Panc1 (cell line): ENCODE data around the gene CKAP2L.

Source experiments
- CTCF ChIP-seq: fragments of 450-650 bp; IDR thresholded peaks from 2 replicates; pipeline ENCODE4 v1.5.1; 2017; ENCODE audit warnings: mild to moderate bottlenecking
- REST ChIP-seq, 2 experiments: IDR thresholded peaks; 2 replicates each; pipeline ENCODE4 v1.6.1; 2011 to 2012; ENCODE audit warnings: low read depth in 2 of 2, control low read depth in 1 of 2, low read length in 1 of 2, mild to moderate bottlenecking in 1 of 2, moderate library complexity in 1 of 2; ENCODE audit not compliant: insufficient read depth in 1 of 2
- TCF7L2 ChIP-seq: IDR thresholded peaks from 2 replicates; pipeline ENCODE4 v1.6.1; 2011; ENCODE audit warnings: mild to moderate bottlenecking, low read depth, low read length, inconsistent platforms

GRCh38 chr2:112688086-112688880 lies 76.1 kb downstream of the CKAP2L start:
- TF ChIP-seq REST (IDR thresholded peaks at IDR 0.05; ENCODE audit: insufficient read depth in 1 of 2, low read depth in 2 of 2, low read length in 1 of 2) (no peak), CTCF (no peak), TCF7L2 (no peak)
